Pulmonary artery endothelial cell (primary cell): ENCODE results near the gene PGC. TPM values are rescaled to one million over a fixed set of nuclear protein-coding genes. Genes with fewer than 3 reads are reported as not detected.

Experiments
- DNase-seq: peaks from one replicate; pipeline ENCODE4 v3.0.0-alpha.2; 2011; ENCODE audit warnings: low read depth, low spot score
- total RNA-seq: library from RNA; depleted of rRNA; stranded (reverse); fragments of >200 nt; gene quantifications from 2 replicates; pipeline ENCODE4 v1.2.3, GENCODE V29; 2014

Gene PGC
- total RNA-seq, 1 donor from 2014 or later = not detected

DNA sequence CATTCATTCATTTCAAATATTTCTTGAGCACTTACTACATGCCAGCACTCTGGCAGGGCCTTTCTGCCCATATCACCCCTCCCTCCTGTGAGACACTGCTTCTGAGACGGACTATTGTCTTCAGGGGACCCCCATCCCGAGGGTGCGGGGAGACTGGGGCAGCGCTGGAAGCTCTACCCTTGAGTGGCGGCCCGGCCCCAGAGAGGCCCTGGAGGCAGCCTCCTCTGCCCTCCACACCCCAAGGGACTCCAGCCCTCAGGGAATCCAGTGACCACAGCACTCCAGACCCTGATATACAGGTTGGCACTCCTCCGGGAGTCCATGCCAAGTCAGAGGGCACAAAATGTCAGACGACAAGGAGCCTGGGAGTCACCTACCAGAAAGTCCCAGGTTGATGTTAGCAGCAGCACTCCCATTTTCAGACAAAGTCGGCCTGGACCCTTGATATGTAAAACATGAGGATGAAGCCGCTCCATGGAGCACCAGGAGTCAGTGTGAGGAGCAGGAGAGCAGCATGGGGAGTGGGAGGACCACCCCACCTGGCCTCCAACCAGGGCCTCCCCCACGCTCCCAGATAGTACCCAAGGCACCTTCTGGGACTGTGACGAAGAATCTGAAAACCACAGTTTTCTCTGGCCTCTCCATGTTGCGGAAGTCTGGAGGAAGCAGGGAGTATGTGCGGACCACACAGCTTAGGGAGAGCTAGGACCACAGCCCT lies 32.5 kb downstream of the PGC start:
- no peak for DNase-seq

DNA sequence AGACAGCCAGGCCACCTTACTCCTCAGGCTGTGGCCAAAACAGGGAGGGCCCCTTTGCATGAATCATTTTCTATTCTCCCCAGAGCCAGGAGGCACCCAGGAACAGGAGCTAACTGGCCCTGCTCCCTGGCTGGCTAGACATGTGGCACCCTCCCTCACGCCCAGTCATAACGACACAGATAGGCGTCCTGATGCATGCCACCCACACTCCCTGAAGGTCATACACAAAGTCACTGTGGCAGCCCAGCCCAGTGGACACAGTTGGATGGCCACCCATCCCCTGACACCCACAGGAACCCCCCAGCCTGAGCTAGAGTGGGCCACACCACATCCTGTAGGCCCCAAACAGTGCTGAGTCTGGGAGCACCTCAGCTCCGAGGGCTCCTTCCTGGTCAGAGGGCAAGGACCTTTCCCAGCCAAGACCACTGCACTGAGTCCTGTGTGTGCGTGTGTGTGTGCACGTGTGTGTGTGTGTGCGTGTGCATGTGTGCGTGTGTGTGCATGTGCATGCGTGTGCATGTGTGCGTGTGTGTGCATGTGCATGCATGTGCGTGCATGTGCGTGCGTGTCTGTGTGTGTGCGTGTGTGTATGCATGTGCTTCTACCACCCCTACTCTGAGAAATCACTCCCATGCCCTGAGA lies 33.4 kb downstream of the PGC start:
- DNase-seq = no peak

DNA sequence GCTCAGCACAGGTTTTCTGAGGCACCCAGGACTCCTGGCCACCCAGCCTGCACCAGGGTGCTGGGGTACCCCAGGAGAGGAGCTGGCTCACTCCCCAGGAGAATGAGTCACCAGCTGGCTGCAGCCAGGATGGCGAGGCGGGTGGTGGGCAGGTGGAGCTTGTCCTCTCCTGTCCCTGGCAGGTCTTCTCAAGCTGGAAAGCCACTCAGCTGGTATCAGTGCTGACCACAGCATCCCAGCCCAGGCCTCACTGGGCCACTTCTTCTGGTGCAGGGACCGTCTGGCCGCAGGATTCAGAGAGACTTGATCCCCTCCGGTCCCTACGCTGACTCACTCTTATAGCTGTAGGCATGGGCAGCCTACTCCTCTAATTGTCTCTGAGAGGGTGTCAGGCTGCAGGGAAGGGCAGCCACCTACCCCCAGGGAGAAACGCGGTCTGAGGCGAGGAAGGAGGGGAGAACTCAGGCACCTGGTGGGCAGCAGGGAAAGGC lies 34.0 kb downstream of the PGC start:
- no peak for DNase-seq

DNA sequence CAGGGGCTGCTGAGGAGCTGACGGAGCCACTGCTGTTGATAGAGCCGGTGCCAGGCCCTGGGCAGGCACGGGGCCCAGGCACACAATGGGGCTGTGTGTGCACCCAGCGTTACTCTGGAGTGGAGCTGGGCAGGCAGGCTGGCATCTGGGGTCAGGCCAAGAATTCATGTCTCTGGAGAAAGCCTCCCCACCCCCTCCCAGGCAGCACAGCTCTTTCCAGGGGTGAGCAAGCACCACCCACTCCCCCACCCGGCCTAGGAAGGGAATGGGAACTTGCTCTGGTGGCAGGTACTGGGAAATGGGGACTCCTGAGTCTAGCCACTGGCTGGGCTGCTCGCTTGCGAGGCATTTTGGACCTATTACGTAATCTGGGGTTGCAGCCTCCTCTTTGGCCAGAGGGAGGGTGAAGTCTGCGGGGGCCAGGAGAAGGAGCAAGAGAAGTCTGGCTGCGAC lies 34.5 kb downstream of the PGC start:
- DNase-seq = no peak

DNA sequence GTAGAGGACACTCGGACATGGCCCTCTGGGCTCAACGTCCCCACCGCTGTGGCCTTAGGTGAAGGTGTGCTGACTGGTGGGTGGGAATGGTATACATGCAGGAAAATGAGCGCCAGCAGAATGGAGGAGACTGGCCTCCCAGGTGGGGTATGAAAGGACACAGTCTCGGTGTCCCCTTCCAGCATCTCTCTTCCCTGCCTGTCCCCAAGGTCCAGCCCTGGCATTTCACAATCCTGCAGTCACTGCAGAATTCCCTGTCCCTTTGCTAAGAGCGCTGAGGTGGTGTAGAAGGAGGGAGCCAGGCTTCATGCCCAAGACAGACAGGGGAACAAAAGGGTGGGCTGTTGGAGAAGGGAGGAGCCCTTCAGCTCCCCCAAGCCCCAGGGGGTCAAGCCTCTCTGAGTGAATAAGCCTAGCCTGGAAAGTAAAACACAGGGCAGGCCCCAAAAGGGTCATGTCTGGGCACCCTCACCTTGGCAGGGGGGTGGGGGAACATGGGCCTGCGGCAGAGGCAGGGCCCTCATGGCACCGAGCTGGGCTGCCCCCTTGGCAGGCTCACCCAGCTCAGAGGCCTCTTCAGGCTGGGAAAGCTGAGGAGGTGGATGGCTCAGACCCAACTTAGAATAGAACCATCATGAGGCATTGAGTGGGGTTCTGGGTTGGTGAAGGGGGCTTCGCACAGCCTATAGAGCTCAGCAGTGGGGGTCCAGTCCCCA lies 35.7 kb downstream of the PGC start:
- DNase-seq = no peak

DNA sequence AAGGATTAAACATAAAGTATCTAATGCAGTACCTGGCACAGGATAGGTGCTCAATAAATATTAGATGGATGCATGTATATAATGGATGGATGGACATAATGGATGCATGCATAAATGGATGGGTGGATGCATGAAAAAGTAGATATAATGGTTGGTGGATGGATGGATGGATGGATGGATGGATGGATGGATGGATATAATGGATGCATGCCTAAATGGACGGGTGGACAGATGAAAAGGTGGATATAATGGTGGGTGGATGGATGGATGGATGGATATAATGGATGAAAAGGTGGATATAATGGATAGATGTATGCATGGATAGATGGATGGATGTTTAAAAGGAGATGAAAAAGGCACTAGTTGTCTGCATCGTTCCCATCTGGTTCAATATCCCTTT lies 37.8 kb downstream of the PGC start:
- no peak for DNase-seq

DNA sequence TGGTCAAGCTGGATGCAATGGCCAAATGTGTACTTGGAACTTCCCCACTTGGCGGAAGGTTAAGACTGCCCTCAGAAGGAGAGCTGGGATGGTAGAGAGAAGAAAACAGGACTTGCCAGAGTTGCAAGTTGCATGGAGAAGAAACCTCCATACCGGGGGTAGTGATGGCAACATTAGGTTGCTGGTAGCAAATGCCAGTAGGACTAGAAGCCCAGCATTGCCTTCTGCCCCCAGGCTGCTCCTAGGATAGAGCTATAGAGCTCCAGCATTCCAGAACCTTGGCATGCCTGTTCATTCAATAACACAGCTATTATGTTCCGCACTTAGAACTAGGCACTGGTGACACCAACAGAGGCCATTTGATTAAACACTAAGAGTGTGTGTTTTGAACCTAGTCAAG lies 38.3 kb downstream of the PGC start:
- no peak for DNase-seq

DNA sequence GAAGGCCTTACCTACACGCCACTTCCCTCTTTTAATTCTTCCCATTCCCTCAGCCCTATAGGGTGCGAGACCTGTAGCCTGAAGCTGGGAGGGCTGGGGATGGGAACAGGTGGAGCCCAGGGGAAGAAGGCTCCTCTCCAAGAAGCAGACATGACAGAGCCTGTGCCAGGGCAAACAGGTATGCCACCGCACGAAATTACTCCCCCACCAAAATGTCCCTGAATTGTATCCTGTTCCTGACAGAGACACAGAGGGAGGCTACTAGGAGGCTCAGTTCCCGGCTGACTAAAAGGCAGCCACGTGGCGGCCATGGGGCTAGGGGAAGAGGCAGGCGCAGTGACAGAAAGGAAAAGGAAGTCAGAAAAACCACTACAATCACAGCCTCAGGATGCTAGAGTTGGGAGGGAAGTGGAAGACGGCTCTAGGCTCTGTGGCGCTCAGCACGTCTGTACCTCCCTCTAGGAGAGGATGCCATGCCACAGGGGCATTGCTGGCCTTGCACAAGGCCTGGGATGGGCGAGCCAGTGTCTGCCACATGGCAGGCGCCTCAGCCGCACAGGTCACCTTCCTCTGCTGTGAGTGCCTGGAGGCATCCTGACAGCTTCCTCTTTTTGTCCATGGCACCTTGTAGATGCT lies 39.5 kb downstream of the PGC start:
- DNase-seq = no peak

DNA sequence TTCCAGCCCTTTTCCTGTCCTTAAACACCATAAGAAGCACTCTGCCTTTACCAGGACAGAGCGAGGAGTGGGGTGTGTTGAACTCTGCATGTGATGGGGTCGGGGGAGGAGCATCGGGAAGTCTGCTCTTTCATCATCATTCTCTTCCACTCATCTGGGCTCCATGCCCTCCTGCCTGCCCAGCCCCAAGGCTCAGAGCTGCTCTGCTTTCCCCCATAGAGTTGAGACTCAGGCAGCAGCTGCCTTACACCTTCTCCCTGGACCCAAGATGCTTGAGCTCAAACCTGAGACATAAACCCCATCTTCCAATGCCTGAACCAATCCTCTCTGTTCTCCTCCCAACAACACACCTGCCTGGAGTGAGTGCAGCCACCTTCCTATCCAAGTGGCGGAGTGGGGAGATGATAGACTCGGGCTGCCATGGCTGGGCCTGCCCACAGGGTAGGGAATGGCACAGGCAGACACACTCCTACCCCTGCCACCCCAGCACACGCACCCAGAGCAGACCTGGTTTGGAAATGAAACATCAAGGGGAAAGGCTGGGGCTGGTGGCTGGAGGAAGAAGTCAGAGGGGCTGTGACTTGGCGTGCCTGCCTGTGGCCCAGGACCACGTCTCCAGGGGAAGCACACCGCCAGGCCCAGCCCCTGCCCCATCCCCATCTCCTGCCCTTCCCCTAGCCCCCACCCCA lies 40.2 kb downstream of the PGC start:
- no peak for DNase-seq

DNA sequence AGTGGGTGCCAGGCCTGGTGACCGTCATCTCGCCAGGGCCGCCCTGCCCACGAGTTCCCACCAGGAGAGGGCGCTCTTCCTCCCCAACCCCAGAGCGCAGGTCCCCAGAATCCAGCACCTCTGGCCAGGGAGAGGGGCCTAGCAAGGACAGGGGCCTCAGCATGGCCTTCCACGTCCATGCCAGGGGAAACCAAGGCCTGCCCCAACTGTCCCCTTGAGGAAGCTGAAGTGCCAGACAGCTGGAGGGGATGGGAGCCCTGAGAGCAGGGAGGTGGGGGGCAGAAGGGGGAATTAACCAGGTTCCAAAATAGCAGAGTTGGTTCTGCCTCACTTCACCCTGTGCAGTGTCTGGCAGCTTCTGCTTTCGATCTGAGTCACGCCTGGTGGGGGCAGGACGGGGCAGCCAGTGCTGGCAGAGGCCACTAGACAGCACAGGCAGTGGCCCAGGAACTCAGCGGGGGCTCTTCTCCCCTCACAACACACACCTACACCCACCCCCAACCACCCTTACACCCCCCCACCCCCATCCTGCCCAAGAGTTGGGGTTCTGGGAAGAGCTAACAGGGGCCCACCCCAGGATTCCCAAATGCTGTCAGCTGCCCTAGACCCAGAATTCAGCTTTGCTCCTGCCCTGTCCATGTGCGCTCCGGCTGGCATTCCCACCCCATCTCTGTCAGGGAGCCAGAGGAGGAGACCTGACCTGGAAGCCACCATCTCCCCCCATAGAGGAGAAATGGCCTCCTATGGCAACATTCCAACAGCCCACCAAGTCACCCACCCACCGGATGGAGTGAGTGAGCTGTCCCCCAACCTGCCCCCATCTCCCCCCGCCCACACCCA lies 41.0 kb downstream of the PGC start:
- DNase-seq = no peak

DNA sequence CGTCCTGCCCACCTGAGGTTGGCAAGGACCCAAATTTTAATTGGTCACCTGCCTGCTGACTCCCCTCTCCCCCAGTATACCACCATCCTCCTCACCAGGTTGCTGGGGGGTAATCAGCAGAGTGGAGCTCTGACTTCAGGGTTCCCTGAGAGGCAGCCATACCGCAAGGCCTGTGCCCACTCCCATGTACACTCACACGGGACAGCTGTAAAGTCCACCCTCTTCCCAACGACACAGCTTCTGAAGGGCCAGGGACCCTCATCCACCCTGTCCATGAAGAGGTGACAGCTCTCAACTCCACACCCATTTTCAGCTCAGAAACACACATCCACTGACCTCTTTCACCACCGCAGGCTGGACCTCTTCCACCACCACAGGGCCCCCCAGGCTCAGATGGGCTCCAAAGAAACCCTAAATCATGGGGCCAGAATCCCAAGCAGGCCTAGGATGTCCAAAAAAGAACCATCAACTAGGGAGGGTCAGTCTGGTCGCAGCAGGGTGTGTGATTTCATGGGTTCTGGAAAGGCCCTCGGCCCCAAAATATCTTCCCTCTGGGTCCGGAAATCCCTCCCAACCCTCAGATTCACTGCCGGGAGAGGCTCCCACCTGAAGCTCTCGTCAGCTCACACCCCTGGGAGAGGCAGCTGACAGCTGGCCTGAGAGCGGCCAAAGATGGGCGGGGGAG lies 41.7 kb downstream of the PGC start:
- DNase-seq = no peak

DNA sequence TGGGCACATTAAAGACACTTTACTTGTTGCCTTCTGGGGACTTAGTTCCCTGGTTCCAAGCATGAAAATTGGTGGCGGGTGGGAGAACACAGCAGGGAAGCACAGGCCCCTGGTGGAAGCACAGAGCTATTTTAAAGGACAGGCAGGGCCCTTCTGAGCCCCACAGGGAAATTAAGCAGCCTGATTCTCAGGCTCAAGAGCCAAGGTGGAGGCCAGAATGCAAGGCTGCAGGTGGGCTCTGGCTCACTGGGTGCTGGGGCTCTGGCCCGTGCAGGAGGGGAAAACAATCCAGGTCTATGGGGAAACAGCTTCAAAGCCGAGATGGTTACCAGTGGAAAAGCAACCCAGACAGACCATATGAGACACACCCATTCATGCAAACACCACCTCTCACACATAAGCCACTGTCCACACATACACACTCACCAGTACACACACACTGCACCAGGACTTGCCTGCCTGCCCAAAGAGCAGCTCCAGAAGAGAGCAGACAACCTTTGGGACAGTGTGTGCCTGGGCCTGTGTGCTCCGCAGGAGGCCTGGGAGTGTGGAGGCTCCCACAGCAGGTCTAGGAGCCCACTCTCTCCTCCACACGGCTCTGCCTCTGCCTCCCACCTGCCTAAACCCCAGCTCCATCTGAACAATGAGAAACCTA lies 42.4 kb downstream of the PGC start:
- no peak for DNase-seq

DNA sequence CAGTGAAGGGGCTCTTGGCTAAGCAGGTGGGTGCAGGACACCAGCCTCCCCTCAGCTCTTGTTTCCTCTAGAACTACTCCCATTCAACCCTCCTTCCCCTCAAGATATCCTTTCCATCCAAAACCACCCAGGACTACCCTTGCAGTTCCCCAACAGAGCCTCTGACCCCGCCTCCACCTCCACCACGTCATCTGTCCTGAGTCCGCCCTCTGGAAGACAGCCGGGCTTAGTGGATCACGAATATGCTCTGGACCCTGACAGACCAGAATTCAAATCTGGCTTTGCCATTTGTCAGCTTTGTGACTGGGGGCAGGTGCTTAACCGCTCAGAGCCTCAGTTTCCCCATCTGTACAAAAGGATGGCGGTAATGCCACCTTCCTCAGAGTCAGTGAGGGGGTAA lies 43.2 kb downstream of the PGC start:
- DNase-seq = no peak

DNA sequence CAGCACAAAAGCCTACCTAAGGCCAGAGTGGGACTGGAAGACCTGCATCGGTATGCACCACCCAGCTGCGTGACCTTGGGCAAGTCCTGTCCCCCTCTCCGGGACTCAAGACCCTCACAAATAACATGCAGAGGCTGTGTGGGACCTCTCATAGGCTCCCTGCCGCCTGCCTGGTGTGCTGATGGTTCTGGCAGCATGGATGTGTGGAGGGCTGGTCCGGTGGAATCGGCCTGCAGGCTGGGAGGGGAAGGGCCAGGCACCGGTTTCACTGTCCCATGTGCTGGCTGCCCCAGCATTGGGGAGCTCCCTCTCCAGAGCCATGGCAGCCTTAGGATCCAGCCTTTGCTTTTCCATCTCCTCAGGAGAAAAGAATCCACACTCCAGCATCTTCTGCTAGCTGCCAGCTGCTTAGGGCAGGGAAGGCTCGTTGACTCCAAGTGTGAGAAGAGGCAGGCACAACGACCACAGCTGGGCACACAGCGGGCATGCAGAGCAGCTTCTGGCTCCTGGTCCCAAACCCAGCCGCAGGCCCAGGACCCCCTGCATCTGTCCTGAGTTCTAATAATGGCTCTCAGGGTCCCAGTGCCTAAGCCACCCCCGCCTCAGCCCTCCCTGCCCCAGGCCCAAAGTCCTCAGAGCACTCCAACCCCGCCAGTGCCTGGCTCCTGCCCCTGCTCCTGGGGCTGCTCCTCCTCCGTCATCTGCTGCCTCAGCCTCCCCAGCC lies 44.3 kb downstream of the PGC start:
- DNase-seq = no peak

DNA sequence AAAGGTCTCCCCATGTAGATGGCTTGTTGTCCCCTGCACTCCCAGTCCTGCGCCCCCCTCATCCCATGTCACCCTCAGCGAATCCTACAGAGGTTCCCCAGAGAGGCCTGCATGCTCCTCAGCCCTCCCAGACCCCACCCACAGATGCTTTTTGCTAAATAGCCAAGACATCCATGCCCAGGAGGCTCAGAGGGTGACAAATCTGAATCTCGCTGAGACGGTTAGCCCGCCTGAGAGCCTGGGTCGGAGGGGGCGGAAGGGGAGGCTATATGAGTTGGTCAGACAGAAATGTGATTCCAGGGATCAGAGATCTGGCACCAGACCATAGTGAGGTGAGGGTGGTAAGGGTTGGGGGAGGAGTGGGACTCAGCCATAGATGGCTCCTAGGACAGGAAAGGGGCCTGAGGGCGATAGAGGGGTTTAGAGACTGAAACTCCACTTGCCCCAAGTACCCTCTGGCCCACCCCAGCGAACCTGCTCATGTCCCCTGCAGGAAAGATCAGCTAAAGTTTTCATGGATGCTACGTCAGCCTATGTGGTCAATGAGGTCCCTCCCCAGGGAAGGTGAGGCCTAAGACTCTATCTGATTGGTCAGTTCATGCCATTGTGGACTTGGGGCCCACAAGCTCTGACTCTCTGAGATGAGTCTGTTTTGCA lies 45.0 kb downstream of the PGC start:
- no peak for DNase-seq

DNA sequence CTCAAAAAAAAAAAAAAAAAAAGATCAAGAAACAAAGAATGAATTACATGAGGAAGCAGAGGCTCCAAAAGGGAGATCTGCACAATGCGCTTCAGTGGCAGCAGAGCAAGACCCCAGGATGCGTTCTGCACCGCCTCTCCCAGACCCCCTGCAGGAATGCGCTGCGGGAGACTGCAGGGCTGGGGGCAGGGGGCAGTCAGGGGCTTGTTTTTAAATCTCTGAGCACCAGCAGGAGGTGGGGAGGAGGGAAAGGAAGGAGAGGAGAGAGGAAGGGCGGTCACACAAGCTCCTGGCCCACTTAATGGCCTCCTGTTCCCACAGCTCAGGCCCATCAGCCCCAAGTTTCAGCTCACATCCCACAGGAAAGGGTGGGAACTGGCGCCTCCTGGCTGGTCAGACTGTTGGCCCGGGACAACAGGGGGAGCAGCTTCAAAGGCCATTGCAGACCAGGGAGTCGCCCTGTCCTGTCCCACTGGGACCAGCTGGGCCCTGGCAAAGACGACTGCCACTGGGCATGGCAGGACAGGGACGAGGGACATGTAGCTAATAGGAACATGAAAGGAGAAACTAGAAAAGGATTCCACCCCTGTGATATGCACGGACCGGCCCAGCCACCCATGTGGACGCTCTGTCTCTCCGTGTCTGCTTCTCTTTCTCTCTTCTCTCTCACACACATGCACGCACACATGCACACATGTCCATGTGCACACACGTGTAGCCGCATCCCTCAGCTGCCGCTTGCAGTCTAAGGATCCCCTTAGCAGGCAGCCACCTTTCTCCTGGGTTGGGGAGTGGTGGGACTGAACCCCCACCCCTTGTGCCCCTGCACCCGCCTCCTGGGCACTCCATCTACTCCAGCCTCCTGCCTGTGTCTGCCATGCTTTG lies 46.5 kb downstream of the PGC start:
- no peak for DNase-seq

DNA sequence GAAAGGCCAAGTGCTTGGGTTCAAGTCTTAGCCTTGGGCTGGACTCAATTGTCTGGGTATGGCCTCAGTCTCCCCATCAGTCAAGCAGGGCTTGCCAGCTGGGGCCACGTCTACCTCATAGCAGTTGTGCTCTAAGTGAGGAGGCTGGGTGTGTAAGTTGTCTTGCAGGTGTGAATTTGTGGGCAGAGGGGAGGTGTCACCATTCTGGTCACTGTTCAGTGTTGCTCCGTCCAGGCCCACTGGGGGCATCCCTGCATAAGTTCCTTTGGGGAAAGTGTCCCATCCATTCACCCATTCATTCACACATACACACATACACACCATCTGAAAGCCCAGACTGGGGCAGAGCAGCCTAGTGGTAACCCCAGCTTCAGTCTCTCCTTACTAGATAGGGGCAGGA lies 48.1 kb downstream of the PGC start:
- no peak for DNase-seq
